Prostate gland (tissue), 2 donors: ENCODE data around the gene GRB10. TPM values are rescaled to one million over a fixed set of nuclear protein-coding genes. Genes with fewer than 3 reads are reported as not detected.

Experiments used
- DNase-seq: peaks from one replicate; pipeline ENCODE4 v3.0.0-alpha.2; 2019; ENCODE audit warnings: low spot score
- H3K27ac ChIP-seq, 2 donors: fragments of 200-600 bp; sonication (generic); 2 replicates each; pipeline ENCODE4 v1.5.1; 2017 to 2019
- H3K27me3 ChIP-seq: fragments of 200-600 bp; sonication (generic); replicated peaks from 2 replicates; pipeline ENCODE4 v1.5.1; 2019; ENCODE audit not compliant: insufficient read depth
- H3K36me3 ChIP-seq, 2 donors: fragments of 200-600 bp; sonication (generic); 1 replicate in 1 of 2; 2 replicates in 1 of 2; pipeline versions ENCODE4 v1.5.1 to v1.8.1; 2017 to 2019
- H3K4me1 ChIP-seq: fragments of 200-600 bp; sonication (generic); replicated peaks from 2 replicates; pipeline ENCODE4 v1.5.1; 2019
- H3K4me3 ChIP-seq, 2 donors: fragments of 200-600 bp; sonication (generic); 2 replicates each; pipeline ENCODE4 v1.5.1; 2017 to 2019
- H3K9me3 ChIP-seq: fragments of 200-600 bp; sonication (generic); 2 replicates; pipeline ENCODE4 v1.5.1; 2017
- CTCF ChIP-seq, 4 experiments: fragments of 200-600 bp in 2 of 4; fragments of 450-650 bp in 2 of 4; sonication (generic) in 2 of 4; IDR thresholded peaks; 1 replicate in 3 of 4; 2 replicates in 1 of 4; pipeline ENCODE4 v1.5.1; 2016 to 2019; ENCODE audit warnings: antibody characterized with exemption in 4 of 4, mild to moderate bottlenecking in 2 of 4, moderate library complexity in 2 of 4
- POLR2A ChIP-seq: fragments of 450-650 bp; IDR thresholded peaks from one replicate; pipeline ENCODE4 v1.6.1; 2016; ENCODE audit warnings: antibody characterized with exemption, mild to moderate bottlenecking
- POLR2AphosphoS5 ChIP-seq: sonication (generic); formaldehyde crosslinking; IDR thresholded peaks from one replicate; pipeline ENCODE4 v1.6.1; 2017; ENCODE audit warnings: antibody characterized with exemption
- WGBS: methylation state at CpG from one replicate; pipeline ENCODE4 v1.1.5; 2018; 5-methylcytosine and 5-hydroxymethylcytosine counted together
- intact Hi-C: fragments of 100-400 bp; cut with DNase I; formaldehyde crosslinking; loops from one replicate; pipeline ENCODE4 v1.14.2; 2022
- total RNA-seq, 2 donors: library from RNA; depleted of rRNA; stranded (reverse); fragments of >200 nt; gene quantifications; one replicate each; pipeline ENCODE4 v1.1.0, GENCODE V29; 2016

Gene GRB10
- total RNA-seq, 2 donors from 2014 or later, result 54.3 to 63.1 TPM

- 82% methylated on average over 4 of the region's 4 CpGs for WGBS
- H3K4me3 ChIP-seq, result no peak overlapping the region
- no peak for TF ChIP-seq CTCF (IDR thresholded peaks at IDR 0.05)
- intact Hi-C loops, result loop anchor here (10.0 kb wide), 1 partner anchor 140 kb away; no protein-coding TSS in a partner anchor
- no peak for DNase-seq
- H3K4me1 ChIP-seq, result peaks cover 24% of the 10 kb centered on the region
- no peaks in the 10 kb centered on the region for H3K27me3 ChIP-seq
- H3K27ac ChIP-seq, result peak overlapping the region; percentile 67 to 74
- no peaks in the 10 kb centered on the region for H3K36me3 ChIP-seq
- H3K9me3 ChIP-seq, result no peaks in the 10 kb centered on the region
These were observed 127.7 kb downstream of the GRB10 start for GRCh38 chr7:50655020-50655419.

- Histone ChIP-seq H3K4me1 (peaks cover 24% of the 10 kb centered on the region), H3K27me3 (no peaks in the 10 kb centered on the region), H3K4me3 (no peak overlapping the region), H3K36me3 (no peaks in the 10 kb centered on the region), H3K27ac (peak overlapping the region; percentile 67 to 74), H3K9me3 (no peaks in the 10 kb centered on the region)
- peak; percentile 70 for DNase-seq
- intact Hi-C loops, result loop anchor here (5.0 to 10.0 kb wide), 2 partner anchors 141 to 152 kb away; no protein-coding TSS in a partner anchor
- WGBS, result 49% methylated on average over 10 of the region's 10 CpGs
- TF ChIP-seq POLR2A (no peak), POLR2AphosphoS5 (peak; percentile 93), CTCF (IDR thresholded peaks at IDR 0.05) (no peak)
These were observed 128.7 kb downstream of the GRB10 start for GRCh38 chr7:50653981-50654425.

- Histone ChIP-seq H3K9me3 (no peaks in the 10 kb centered on the region), H3K36me3 (no peaks in the 10 kb centered on the region), H3K27me3 (no peaks in the 10 kb centered on the region), H3K4me1 (peaks cover 24% of the 10 kb centered on the region), H3K27ac (peak overlapping the region; percentile 67 to 74), H3K4me3 (no peak overlapping the region)
- no peak for DNase-seq
- TF ChIP-seq CTCF (IDR thresholded peaks at IDR 0.05) (no peak), POLR2AphosphoS5 (no peak), POLR2A (no peak)
- intact Hi-C loops, result loop anchor here (5.0 to 10.0 kb wide), 2 partner anchors 142 to 151 kb away; no protein-coding TSS in a partner anchor
- 72% methylated on average over 16 of the region's 16 CpGs for WGBS
These were observed 129.4 kb downstream of the GRB10 start for GRCh38 chr7:50653126-50653864.

GRCh38 chr7:50652400-50653125 lies 130.1 kb downstream of the GRB10 start:
- DNase-seq, result no peak
- 95% methylated on average over 9 of the region's 9 CpGs for WGBS
- no peaks in the 10 kb centered on the region for H3K27me3 ChIP-seq
- H3K36me3 ChIP-seq, result no peaks in the 10 kb centered on the region
- H3K27ac ChIP-seq, result peak overlapping the region; percentile 67 to 74
- no peaks in the 10 kb centered on the region for H3K9me3 ChIP-seq
- TF ChIP-seq POLR2A (no peak), CTCF (IDR thresholded peaks at IDR 0.05) (no peak), POLR2AphosphoS5 (no peak)
- H3K4me1 ChIP-seq, result peaks cover 24% of the 10 kb centered on the region
- no peak overlapping the region for H3K4me3 ChIP-seq
- intact Hi-C loops, result loop anchor here (5.0 to 10.0 kb wide), 2 partner anchors 142 to 150 kb away; no protein-coding TSS in a partner anchor
